SH-SY5Y (cell line): Measurements from ENCODE around the gene PLCD4.

ENCODE experiments used
- GATA2 ChIP-seq: IDR thresholded peaks from 2 replicates; pipeline ENCODE4 v1.6.1; 2011; ENCODE audit warnings: mild to moderate bottlenecking, low read depth, low read length
- GATA3 ChIP-seq: IDR thresholded peaks from 2 replicates; pipeline ENCODE4 v1.6.1; 2011; ENCODE audit warnings: low read depth, mild to moderate bottlenecking, low read length, moderate library complexity

GRCh38 chr2:218631837-218632236 is 24.1 kb downstream of the PLCD4 start:
- TF ChIP-seq GATA3 (no peak), GATA2 (no peak)
